Activated CD4-positive, alpha-beta T cell treated with anti-CD3 and anti-CD28 coated beads for 36 hours (primary cell): ENCODE results near the gene CARHSP1. TPM values are rescaled to one million over a fixed set of nuclear protein-coding genes. Genes with fewer than 3 reads are reported as not detected.
"Not testable (repeated sequence)": the region's sequence is repeated elsewhere in the genome, so short reads cannot be mapped to it uniquely, and the experiment has no call there.

Experiments used
- ATAC-seq: fragments of 200-7000 bp; cut with Tn5 transposase; one replicate; pipeline ENCODE4 v1.10.0; 2021; ENCODE audit warnings: mild to moderate bottlenecking, moderate library complexity
- CTCF ChIA-PET: fragments of 350-600 bp; sonication (Branson Sonifier 250); formaldehyde crosslinking; loops from one replicate; lab custom pipeline; 2021; ENCODE audit warnings: antibody characterized with exemption; lab: Charles Lee
- POLR2A ChIA-PET: fragments of 350-600 bp; sonication (Branson Sonifier 250); formaldehyde crosslinking; loops from one replicate; lab custom pipeline; 2021; ENCODE audit warnings: antibody characterized with exemption, inconsistent platforms; lab: Charles Lee
- DNase-seq: peaks from one replicate; pipeline ENCODE4 v3.0.0-alpha.2; 2020
- H3K27ac Mint-ChIP-seq: one replicate; pipeline ENCODE4 v1.8.0; 2021; ENCODE audit warnings: mixed read lengths
- H3K27me3 Mint-ChIP-seq: one replicate; pipeline ENCODE4 v1.8.0; 2021; ENCODE audit warnings: mixed read lengths
- H3K36me3 Mint-ChIP-seq: one replicate; pipeline ENCODE4 v1.8.0; 2021; ENCODE audit warnings: low read depth, mixed read lengths
- H3K4me1 Mint-ChIP-seq: one replicate; pipeline ENCODE4 v1.8.0; 2021; ENCODE audit warnings: mixed read lengths
- H3K4me3 Mint-ChIP-seq: one replicate; pipeline ENCODE4 v1.8.0; 2021; ENCODE audit warnings: mild to moderate bottlenecking, moderate library complexity, mixed read lengths
- H3K9me3 Mint-ChIP-seq: one replicate; pipeline ENCODE4 v1.8.0; 2021; ENCODE audit warnings: low read depth, mixed read lengths
- intact Hi-C, 2 experiments: fragments of 100-400 bp; cut with DNase I in 1 of 2; cut with micrococcal nuclease in 1 of 2; formaldehyde crosslinking; loops; one replicate each; pipeline versions ENCODE4 v1.14.2 to v1.15.1; 2022 to 2024; cut with DNase I, micrococcal nuclease
- total RNA-seq, 2 experiments: library from RNA; stranded (reverse); gene quantifications; one replicate each; pipeline ENCODE4 v1.2.3, GENCODE V29; 2021

CARHSP1 gene
- total RNA-seq, 2 experiments from 2014 or later, result 49.4 to 64.5 TPM

DNA sequence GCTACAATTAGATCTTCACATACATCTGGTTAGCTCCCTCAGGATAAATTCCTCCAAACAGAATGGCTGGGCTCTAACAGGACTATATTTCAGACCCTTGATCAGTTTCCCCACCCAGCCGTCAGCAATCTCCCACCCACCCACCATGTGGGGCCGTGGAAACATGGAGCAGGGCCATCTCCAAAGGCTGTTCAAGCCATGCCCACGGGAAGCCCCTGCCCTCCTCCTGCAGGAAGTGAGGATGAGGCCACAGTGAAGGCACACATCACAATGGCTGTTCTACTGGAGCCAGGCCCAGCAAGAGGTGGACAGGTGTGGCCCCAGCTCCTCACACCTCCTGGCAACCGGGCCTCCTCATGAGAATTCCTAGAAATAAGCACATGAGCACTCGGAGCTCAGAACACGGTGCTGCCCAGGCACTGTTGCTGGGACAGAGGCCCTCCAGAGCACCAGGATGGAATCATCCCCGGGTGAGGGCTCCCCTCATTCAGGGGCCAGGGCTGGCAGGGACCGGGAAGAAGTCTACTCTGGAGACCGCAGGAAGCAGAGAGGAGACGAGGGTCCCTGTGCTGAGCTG, 13.3 kb upstream of the CARHSP1 start, which contains the start of gene LITAFD:
Gene LITAFD (plus strand): TSS at position 311 of the 577 bp plus-strand sequence. CDS start 2,005 bp downstream, outside the sequence.
- ATAC-seq, result no peak
- no peak for DNase-seq
- no peaks in the 10 kb centered on the region for H3K9me3 Mint-ChIP-seq
- intact Hi-C loops, result no loop called here
- POLR2A ChIA-PET, result no interaction called here
- peaks cover 3% of the 10 kb centered on the region for H3K36me3 Mint-ChIP-seq
- H3K27ac Mint-ChIP-seq, result no peak within 1 kb of the TSS
- peaks cover 3% of the 10 kb centered on the region for H3K27me3 Mint-ChIP-seq
- no peak within 1 kb of the TSS for H3K4me3 Mint-ChIP-seq
- peaks cover 7% of the 10 kb centered on the region for H3K4me1 Mint-ChIP-seq
- CTCF ChIA-PET, result interaction anchor here (0.7 to 3.4 kb wide), 6 partner anchors 9 to 252 kb away, joined by 3 to 31 read pairs (median 10); no protein-coding TSS in a partner anchor

DNA sequence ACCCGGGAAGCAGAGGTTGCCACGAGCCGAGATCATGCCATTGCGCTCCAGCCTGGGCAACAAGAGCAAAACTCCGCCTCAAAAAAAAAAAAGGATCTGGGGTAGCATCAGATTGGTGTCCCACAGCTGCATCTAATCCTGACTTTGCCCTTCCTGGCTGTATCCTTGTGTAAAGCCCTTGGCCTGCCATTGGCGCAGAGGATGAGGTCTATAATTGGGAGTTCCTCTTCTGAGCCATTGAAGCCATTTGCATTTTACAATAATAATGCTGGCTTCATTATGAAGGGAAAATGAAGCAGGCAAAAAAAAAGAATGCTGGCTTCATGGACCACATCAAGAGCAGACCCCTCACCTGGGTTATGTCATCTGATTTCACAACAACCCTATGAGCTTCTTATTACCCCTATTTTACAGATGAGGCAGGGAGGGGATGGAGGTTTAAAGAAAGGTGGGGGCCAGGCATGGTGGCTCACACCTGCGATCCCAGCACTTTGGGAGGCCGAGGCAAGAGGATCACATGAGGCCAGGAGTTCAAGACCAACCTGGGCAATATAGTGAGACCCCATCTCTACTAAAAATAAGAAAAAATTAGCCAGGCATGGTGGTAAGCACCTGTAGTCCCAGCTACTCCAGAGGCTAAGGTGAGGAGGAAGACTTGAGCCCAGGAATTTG, 12.2 kb upstream of the CARHSP1 start:
- Mint-ChIP-seq H3K9me3 (no peaks in the 10 kb centered on the region), H3K36me3 (no peaks in the 10 kb centered on the region), H3K27me3 (peaks cover 3% of the 10 kb centered on the region), H3K4me3 (no peak overlapping the region), H3K4me1 (peaks cover 6% of the 10 kb centered on the region), H3K27ac (no peak overlapping the region)
- ATAC-seq, result no peak
- intact Hi-C loops, result loop anchor here (1.0 kb wide), 3 partner anchors 12 to 314 kb away; partner anchors contain the start of gene CARHSP1 (in 1 of the 2)
- ChIA-PET CTCF (interaction anchor here (0.6 to 3.4 kb wide), 29 partner anchors 8 to 1291 kb away, joined by 3 to 31 read pairs (median 4); partner anchors contain the start of genes CARHSP1 and TMEM186), POLR2A (interaction anchor here (1.0 to 2.0 kb wide), 2 partner anchors 11 to 56 kb away, joined by 5 read pairs; no protein-coding TSS in a partner anchor)
- no peak for DNase-seq

GRCh38 chr16:8878523-8878911, 9.7 kb upstream of the CARHSP1 start:
- intact Hi-C loops, result no loop called here
- ChIA-PET CTCF (interaction anchor here (1.1 to 3.2 kb wide), 2 partner anchors 9 to 217 kb away, joined by 3 to 25 read pairs; partner anchors contain the start of gene CARHSP1), POLR2A (no interaction called here)
- Mint-ChIP-seq H3K9me3 (no peaks in the 10 kb centered on the region), H3K36me3 (no peaks in the 10 kb centered on the region), H3K27ac (no peak overlapping the region), H3K4me3 (no peak overlapping the region), H3K4me1 (peaks cover 5% of the 10 kb centered on the region), H3K27me3 (no peaks in the 10 kb centered on the region)
- DNase-seq (no peak), ATAC-seq (no peak)

- Mint-ChIP-seq H3K9me3 (no peaks in the 10 kb centered on the region), H3K27ac (no peak overlapping the region), H3K4me1 (peaks cover 5% of the 10 kb centered on the region), H3K36me3 (no peaks in the 10 kb centered on the region), H3K4me3 (no peak overlapping the region), H3K27me3 (no peaks in the 10 kb centered on the region)
- ATAC-seq (no peak), DNase-seq (no peak)
- POLR2A ChIA-PET, result no interaction called here
- intact Hi-C loops, result no loop called here
- CTCF ChIA-PET, result interaction anchor here (0.7 to 3.2 kb wide), 3 partner anchors 9 to 216 kb away, joined by 3 to 25 read pairs (median 3); partner anchors contain the start of gene CARHSP1
Observed at GRCh38 chr16:8877894-8878522, 9.2 kb upstream of the CARHSP1 start.

- DNase-seq, H3K9me3 Mint-ChIP-seq, H3K4me3 Mint-ChIP-seq, H3K27ac Mint-ChIP-seq, intact Hi-C loops, POLR2A ChIA-PET, H3K36me3 Mint-ChIP-seq, CTCF ChIA-PET, H3K27me3 Mint-ChIP-seq, ATAC-seq: not testable (repeated sequence)
- H3K4me1 Mint-ChIP-seq, result peaks cover 15% of the 10 kb centered on the region
Observed at GRCh38 chr16:8875317-8875716, 6.5 kb upstream of the CARHSP1 start.

- POLR2A ChIA-PET, result no interaction called here
- no peak overlapping the region for H3K27ac Mint-ChIP-seq
Observed at GRCh38 chr16:8874388-8874787, 5.6 kb upstream of the CARHSP1 start.

GRCh38 chr16:8873866-8874195, 5.0 kb upstream of the CARHSP1 start:
- ATAC-seq, intact Hi-C loops, H3K4me3 Mint-ChIP-seq, H3K27ac Mint-ChIP-seq, DNase-seq, H3K36me3 Mint-ChIP-seq, H3K9me3 Mint-ChIP-seq, H3K27me3 Mint-ChIP-seq: not testable (repeated sequence)
- ChIA-PET CTCF (interaction anchor here (0.7 to 1.8 kb wide), 6 partner anchors 8 to 304 kb away, joined by 3 to 15 read pairs (median 4); partner anchors contain the start of gene LITAFD), POLR2A (interaction anchor here (0.6 kb wide), 1 partner anchor 182 kb away, joined by 5 read pairs; no protein-coding TSS in a partner anchor)
- peaks cover 23% of the 10 kb centered on the region for H3K4me1 Mint-ChIP-seq

More at GRCh38 chr16:8874388-8874787, 5.6 kb upstream of the CARHSP1 start:
- Mint-ChIP-seq H3K4me1 (peaks cover 20% of the 10 kb centered on the region), H3K4me3 (no peak overlapping the region), H3K9me3 (no peaks in the 10 kb centered on the region), H3K36me3 (no peaks in the 10 kb centered on the region), H3K27me3 (no peaks in the 10 kb centered on the region)
- CTCF ChIA-PET, result interaction anchor here (1.6 kb wide), 1 partner anchor 260 kb away, joined by 5 read pairs; no protein-coding TSS in a partner anchor
- no peak for DNase-seq
- ATAC-seq, result no peak
- intact Hi-C loops, result no loop called here

GRCh38 chr16:8872967-8873865, 4.4 kb upstream of the CARHSP1 start:
- no peak for DNase-seq
- ChIA-PET POLR2A (interaction anchor here (0.6 kb wide), 2 partner anchors 79 to 181 kb away, joined by 5 to 8 read pairs; no protein-coding TSS in a partner anchor), CTCF (interaction anchor here (0.7 to 1.8 kb wide), 7 partner anchors 8 to 304 kb away, joined by 3 to 15 read pairs (median 3); partner anchors contain the start of gene LITAFD)
- no peak overlapping the region for H3K27ac Mint-ChIP-seq
- ATAC-seq, result no peak
- H3K36me3 Mint-ChIP-seq, result no peaks in the 10 kb centered on the region
- H3K27me3 Mint-ChIP-seq, result no peaks in the 10 kb centered on the region
- H3K4me3 Mint-ChIP-seq, result no peak overlapping the region
- no peaks in the 10 kb centered on the region for H3K9me3 Mint-ChIP-seq
- intact Hi-C loops, result no loop called here
- H3K4me1 Mint-ChIP-seq, result peaks cover 23% of the 10 kb centered on the region

GRCh38 chr16:8872071-8872470, 3.3 kb upstream of the CARHSP1 start:
- ChIA-PET POLR2A (interaction anchor here (0.6 kb wide), 1 partner anchor 78 kb away, joined by 8 read pairs; no protein-coding TSS in a partner anchor), CTCF (interaction anchor here (1.3 to 2.2 kb wide), 3 partner anchors 8 to 65 kb away, joined by 4 to 22 read pairs (median 15); partner anchors contain the start of gene LITAFD)
- H3K9me3 Mint-ChIP-seq, result no peaks in the 10 kb centered on the region
- H3K36me3 Mint-ChIP-seq, result peaks cover 10% of the 10 kb centered on the region
- H3K27ac Mint-ChIP-seq, result no peak overlapping the region
- ATAC-seq (no peak), DNase-seq (no peak)
- H3K4me1 Mint-ChIP-seq, result peaks cover 27% of the 10 kb centered on the region
- intact Hi-C loops, result no loop called here
- H3K4me3 Mint-ChIP-seq, result no peak overlapping the region
- no peaks in the 10 kb centered on the region for H3K27me3 Mint-ChIP-seq

GRCh38 chr16:8869988-8870241, 1.1 kb upstream of the CARHSP1 start:
- not testable (repeated sequence) for H3K9me3 Mint-ChIP-seq, H3K4me3 Mint-ChIP-seq, DNase-seq, H3K27ac Mint-ChIP-seq, H3K27me3 Mint-ChIP-seq, ATAC-seq
- Mint-ChIP-seq H3K36me3 (peaks cover 10% of the 10 kb centered on the region), H3K4me1 (peaks cover 40% of the 10 kb centered on the region)
- ChIA-PET CTCF (interaction anchor here (1.9 to 2.2 kb wide), 2 partner anchors 11 to 67 kb away, joined by 10 to 22 read pairs; no protein-coding TSS in a partner anchor), POLR2A (interaction anchor here (0.7 to 2.2 kb wide), 2 partner anchors 10 to 195 kb away, joined by 3 to 5 read pairs; no protein-coding TSS in a partner anchor)
- intact Hi-C loops, result loop anchor here (1.0 to 5.0 kb wide), 11 partner anchors 10 to 303 kb away; partner anchors contain the start of genes PMM2 (in 2 of the 2), TMEM186 (in 2 of the 2), ABAT (in 1 of the 2) and HAPSTR1 (in 1 of the 2)
